ENCODE measurements around the gene SLC16A9. TPM values are rescaled to one million over a fixed set of nuclear protein-coding genes. Genes with fewer than 3 reads are reported as not detected.

SLC16A9 gene
- total RNA-seq, 1 donor from 2014 or later = 0.83 TPM

DNA sequence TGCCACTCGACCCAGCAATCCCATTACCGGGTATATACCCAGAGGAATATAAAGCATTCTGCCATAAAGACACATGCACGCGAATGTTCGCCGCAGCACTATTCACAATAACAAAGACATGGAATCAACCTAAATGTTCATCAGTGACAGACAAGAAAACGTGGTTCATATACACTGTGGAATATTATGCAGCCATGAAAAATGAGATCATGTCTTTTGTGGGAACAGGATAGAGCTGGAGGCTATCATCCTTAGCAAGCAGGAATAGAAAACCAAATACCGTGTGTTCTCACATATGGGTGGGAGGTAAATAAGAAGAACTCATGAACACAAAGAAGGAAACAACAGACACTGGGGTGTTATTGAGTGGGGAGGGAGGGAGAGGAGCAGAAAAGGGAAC, 84.7 kb downstream of the SLC16A9 start:
- no peaks in the 10 kb centered on the region for H3K4me1 ChIP-seq
- H3K27ac ChIP-seq = no peak overlapping the region
- H3K36me3 ChIP-seq = no peaks in the 10 kb centered on the region
- H3K4me3 ChIP-seq = no peak overlapping the region
- H3K9me3 ChIP-seq = no peaks in the 10 kb centered on the region
- no peak for DNase-seq
- H3K27me3 ChIP-seq (ENCODE audit: low read depth) = no peaks in the 10 kb centered on the region
- intact Hi-C loops (cut with DNase I) = loop anchor here (10.0 kb wide), 1 partner anchor 180 kb away; no protein-coding TSS in a partner anchor
- TF ChIP-seq, protein P1, sequence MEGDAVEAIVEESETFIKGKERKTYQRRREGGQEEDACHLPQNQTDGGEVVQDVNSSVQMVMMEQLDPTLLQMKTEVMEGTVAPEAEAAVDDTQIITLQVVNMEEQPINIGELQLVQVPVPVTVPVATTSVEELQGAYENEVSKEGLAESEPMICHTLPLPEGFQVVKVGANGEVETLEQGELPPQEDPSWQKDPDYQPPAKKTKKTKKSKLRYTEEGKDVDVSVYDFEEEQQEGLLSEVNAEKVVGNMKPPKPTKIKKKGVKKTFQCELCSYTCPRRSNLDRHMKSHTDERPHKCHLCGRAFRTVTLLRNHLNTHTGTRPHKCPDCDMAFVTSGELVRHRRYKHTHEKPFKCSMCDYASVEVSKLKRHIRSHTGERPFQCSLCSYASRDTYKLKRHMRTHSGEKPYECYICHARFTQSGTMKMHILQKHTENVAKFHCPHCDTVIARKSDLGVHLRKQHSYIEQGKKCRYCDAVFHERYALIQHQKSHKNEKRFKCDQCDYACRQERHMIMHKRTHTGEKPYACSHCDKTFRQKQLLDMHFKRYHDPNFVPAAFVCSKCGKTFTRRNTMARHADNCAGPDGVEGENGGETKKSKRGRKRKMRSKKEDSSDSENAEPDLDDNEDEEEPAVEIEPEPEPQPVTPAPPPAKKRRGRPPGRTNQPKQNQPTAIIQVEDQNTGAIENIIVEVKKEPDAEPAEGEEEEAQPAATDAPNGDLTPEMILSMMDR (IDR thresholded peaks at IDR 0.05) = no peak
- ATAC-seq = no peak

DNA sequence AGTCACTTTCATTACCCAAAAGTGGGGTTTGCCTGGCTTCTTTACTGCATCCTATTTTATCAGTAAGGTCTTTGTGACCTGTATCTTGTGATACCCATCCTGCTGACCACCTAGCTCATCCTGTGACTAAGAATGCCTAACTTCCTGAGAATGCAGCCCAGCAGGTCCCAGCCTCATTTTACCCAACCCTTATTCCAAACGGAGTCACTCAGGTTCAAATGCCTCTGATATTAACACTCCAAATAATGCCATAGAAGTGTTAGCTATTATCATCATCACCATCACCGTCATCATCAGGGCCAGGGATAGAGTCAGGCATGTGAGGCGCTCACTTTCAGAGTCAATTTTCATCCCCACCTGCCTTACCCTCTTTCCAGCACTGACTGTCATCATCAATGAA, 85.5 kb downstream of the SLC16A9 start:
- Histone ChIP-seq H3K4me3 (no peak overlapping the region), H3K4me1 (no peaks in the 10 kb centered on the region), H3K27me3 (ENCODE audit: low read depth) (no peaks in the 10 kb centered on the region), H3K9me3 (no peaks in the 10 kb centered on the region), H3K36me3 (no peaks in the 10 kb centered on the region), H3K27ac (no peak overlapping the region)
- ATAC-seq (no peak), DNase-seq (no peak)
- intact Hi-C loops (cut with DNase I) = loop anchor here (10.0 kb wide), 1 partner anchor 181 kb away; no protein-coding TSS in a partner anchor
- TF ChIP-seq, protein P1 (IDR thresholded peaks at IDR 0.05) = no peak

DNA sequence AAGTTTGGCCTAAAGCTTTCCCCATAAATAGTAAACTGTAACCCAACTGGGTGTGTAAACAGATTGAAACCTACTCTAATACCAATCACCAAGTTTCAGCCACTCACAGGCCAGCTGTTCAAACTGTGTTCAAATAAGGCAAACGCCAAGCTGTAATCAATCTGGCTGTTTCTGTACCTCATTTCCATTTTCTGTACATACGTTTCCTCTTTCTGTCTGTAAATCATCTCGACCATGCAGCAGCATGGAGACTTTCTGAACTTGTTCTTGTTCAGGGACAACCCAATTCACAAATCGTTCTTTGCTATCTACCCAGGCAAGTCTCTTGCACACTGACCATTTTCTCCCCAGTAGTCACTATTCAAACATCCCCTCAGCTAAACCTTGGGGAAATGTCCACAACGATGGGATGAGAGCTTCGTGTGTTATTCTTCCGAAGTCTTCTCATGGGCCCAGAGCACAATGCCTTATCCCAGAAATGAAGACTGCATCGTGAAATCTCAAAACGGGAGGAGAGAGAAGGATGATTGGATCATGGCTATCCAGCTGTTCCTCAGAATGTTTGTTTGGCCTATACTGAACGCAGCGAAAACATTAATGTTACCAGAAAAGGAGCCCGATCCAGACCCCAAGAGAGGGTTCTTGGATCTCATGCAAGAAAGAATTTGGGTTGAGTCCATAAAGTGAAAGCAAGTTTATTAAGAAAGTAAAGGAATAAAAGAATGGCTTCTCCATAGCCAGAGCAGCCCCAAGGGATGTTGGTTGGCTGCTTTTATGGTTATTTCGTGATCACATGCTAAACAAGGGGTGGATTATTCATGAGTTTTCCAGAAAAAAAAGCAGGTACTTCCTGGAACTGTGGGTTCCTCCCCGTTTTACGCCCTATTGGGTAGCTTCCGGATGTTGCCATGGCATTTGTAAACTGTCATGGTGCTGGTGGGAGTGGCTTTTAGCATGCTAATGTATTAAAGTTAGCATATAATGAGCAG, 86.2 kb downstream of the SLC16A9 start:
- TF ChIP-seq, protein P1 (IDR thresholded peaks at IDR 0.05) = no peak
- ATAC-seq (no peak), DNase-seq (no peak)
- Histone ChIP-seq H3K27ac (no peak overlapping the region), H3K27me3 (ENCODE audit: low read depth) (no peaks in the 10 kb centered on the region), H3K36me3 (no peaks in the 10 kb centered on the region), H3K4me1 (no peaks in the 10 kb centered on the region), H3K9me3 (no peaks in the 10 kb centered on the region), H3K4me3 (no peak overlapping the region)
- intact Hi-C loops (cut with DNase I) = loop anchor here (10.0 kb wide), 1 partner anchor 181 kb away; no protein-coding TSS in a partner anchor

DNA sequence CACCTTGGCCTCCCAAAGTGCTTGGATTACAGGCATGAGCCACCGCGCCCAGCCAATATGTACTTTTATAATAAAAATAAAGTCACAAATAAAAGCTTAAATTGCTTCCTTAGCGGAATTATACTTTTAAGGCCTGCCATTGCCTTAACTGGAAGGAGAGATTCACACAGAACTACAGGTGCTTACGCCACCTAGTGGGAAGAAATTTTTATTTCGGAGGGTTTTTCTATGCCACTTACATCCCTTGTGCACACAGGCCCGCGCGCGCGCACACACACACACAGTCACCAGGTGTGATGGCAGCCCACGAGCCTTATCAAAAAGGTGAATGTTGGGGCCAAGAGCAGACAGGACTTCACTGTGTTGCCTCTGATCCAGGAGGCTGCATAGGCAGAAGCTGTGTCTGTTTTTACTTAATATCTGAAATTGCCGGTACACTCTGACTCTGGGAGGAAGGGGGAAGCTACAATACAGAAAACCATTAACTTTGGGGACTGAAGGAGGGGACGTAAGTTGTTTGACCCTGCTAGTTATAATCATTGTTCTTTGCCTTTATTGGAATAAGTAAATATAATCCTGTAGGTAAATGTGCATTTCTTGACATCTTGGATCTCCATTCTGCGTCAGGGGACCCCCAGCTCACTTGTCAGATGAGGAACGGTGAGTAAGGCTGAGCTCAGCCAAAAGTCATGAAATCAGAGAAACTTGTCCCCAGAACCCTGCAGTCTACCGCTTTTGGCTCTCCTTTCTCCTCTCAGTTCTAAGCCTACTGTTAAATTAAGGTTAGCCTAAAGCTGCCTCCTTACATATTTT, 87.1 kb downstream of the SLC16A9 start:
- no peaks in the 10 kb centered on the region for H3K27me3 ChIP-seq (ENCODE audit: low read depth)
- no peak overlapping the region for H3K4me3 ChIP-seq
- ATAC-seq (peak; percentile 64 to 71), DNase-seq (peak; percentile 57)
- no peaks in the 10 kb centered on the region for H3K4me1 ChIP-seq
- no peaks in the 10 kb centered on the region for H3K36me3 ChIP-seq
- TF ChIP-seq, protein P1 (IDR thresholded peaks at IDR 0.05) = peak; percentile 61
- no peak overlapping the region for H3K27ac ChIP-seq
- H3K9me3 ChIP-seq = no peaks in the 10 kb centered on the region
- intact Hi-C loops (cut with DNase I) = loop anchor here (10.0 kb wide), 1 partner anchor 182 kb away; no protein-coding TSS in a partner anchor

DNA sequence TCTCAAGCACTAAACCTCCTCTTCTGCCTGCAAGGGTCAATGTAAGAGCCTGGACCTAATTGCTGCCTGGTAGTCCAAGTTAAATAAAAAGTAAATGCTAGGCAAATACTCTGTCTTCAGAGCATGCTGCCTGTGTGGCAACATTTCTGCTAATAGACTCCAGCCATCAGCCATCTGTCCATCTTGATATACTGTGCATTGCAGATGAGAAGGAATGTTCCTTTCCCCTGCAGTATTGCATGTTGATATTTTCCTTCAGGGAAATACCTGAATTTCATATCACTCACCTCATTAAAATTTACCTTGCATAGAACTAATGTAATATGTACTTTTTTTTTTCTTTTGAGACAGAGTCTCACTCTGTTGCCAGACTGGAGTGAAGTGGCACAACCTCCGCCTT, 87.9 kb downstream of the SLC16A9 start:
- Histone ChIP-seq H3K4me3 (no peak overlapping the region), H3K36me3 (no peaks in the 10 kb centered on the region), H3K27ac (no peak overlapping the region), H3K9me3 (no peaks in the 10 kb centered on the region), H3K27me3 (ENCODE audit: low read depth) (no peaks in the 10 kb centered on the region), H3K4me1 (no peaks in the 10 kb centered on the region)
- intact Hi-C loops (cut with DNase I) = loop anchor here (10.0 kb wide), 1 partner anchor 183 kb away; no protein-coding TSS in a partner anchor
- DNase-seq (no peak), ATAC-seq (no peak)
- TF ChIP-seq, protein P1 (IDR thresholded peaks at IDR 0.05) = no peak
